ENCODE data around the gene PLPP3. TPM values are rescaled to one million over a fixed set of nuclear protein-coding genes. Genes with fewer than 3 reads are reported as not detected.

PLPP3 gene
- total RNA-seq, 2 donors from 2014 or later = 83.1 to 94.1 TPM

GRCh38 chr1:56511766-56512165, 67.6 kb downstream of the PLPP3 start:
- Histone ChIP-seq H3K9me3 (no peaks in the 10 kb centered on the region), H3K36me3 (peaks cover 49% of the 10 kb centered on the region), H3K4me1 (peaks cover 0 to 91% of the 10 kb centered on the region in 2 donors), H3K27me3 (no peaks in the 10 kb centered on the region), H3K4me3 (no peak overlapping the region), H3K27ac (peak overlapping the region in 1 of 2 donors; percentile 29)
- TF ChIP-seq, protein P1, sequence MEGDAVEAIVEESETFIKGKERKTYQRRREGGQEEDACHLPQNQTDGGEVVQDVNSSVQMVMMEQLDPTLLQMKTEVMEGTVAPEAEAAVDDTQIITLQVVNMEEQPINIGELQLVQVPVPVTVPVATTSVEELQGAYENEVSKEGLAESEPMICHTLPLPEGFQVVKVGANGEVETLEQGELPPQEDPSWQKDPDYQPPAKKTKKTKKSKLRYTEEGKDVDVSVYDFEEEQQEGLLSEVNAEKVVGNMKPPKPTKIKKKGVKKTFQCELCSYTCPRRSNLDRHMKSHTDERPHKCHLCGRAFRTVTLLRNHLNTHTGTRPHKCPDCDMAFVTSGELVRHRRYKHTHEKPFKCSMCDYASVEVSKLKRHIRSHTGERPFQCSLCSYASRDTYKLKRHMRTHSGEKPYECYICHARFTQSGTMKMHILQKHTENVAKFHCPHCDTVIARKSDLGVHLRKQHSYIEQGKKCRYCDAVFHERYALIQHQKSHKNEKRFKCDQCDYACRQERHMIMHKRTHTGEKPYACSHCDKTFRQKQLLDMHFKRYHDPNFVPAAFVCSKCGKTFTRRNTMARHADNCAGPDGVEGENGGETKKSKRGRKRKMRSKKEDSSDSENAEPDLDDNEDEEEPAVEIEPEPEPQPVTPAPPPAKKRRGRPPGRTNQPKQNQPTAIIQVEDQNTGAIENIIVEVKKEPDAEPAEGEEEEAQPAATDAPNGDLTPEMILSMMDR (IDR thresholded peaks at IDR 0.05) = no peak
- no peak for DNase-seq (ENCODE audit: low spot score)

- Histone ChIP-seq H3K27ac (peak overlapping the region in 1 of 2 donors; percentile 15), H3K36me3 (peaks cover 51% of the 10 kb centered on the region), H3K4me1 (peaks cover 0 to 91% of the 10 kb centered on the region in 2 donors), H3K4me3 (no peak overlapping the region), H3K9me3 (no peaks in the 10 kb centered on the region), H3K27me3 (no peaks in the 10 kb centered on the region)
- DNase-seq (ENCODE audit: low spot score) = no peak
- TF ChIP-seq, protein P1 (IDR thresholded peaks at IDR 0.05) = no peak
These were observed 68.0 kb downstream of the PLPP3 start for GRCh38 chr1:56511364-56511763.

DNA sequence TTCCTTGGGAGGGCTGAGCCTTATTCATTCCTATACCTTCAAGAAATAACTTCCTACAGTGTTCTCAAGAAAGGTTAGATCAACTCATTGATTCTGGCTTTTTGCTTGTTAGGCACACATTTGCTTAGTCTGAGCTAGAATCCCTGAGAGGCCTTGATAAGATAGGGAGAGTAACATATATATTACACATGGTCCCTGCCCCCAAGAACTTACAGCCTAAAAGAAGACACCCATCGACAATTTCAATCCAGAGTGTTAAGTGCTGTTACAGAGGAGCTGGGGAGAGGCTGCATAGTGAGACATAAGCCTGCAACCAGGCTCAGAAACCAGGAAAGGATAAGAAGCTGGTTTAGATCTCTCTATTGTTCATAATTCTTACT, 68.7 kb downstream of the PLPP3 start:
- peaks cover 0 to 91% of the 10 kb centered on the region in 2 donors for H3K4me1 ChIP-seq
- H3K9me3 ChIP-seq = no peaks in the 10 kb centered on the region
- H3K27me3 ChIP-seq = no peaks in the 10 kb centered on the region
- DNase-seq (ENCODE audit: low spot score) = no peak
- TF ChIP-seq, protein P1 (IDR thresholded peaks at IDR 0.05) = no peak
- H3K27ac ChIP-seq = peak overlapping the region; percentile 79 to 87
- H3K36me3 ChIP-seq = peaks cover 53% of the 10 kb centered on the region
- no peak overlapping the region for H3K4me3 ChIP-seq

DNA sequence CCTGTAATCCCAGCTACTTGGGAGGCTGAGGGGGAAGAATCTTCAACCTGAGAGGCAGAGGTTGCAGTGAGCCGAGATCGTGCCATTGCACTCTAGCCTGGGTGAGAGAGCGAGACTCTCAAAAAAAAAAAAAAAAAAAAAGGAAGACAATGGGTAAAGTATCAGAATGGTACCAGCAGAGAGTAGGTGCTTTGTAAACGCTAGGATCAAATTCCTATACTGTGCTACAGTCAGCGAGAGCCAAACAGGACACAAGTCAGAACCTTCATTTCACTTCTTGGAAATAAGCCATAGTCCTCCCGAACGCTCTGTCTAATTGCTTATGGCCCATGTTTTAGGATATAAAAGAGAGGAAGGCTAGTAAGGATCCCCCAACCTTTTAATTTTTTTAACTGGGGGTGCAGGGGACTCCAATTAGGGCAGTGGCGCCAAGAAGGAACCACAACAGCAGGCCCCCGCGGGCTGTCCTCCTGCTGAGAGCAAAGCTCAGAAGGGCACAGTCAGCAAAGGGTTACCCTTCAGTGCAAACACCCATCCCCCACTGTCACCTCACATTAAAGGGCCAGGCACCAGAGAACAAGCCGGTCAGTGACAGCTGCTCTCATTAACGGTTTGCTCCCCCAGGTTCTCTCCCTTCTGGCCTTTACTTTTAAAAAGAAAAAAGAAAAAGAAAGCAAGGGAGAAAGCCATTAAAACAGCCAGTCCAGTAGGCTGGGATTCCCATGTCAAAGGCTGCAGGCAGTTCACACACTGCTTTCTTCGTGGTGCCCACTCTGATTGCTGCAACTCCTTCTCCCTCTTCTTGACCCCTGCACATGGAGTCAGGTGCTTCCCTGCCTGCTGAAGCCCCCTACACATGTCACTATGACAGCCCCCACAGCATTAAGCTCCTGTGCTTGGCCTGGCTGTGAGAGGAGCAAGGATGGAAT, 69.4 kb downstream of the PLPP3 start:
- H3K36me3 ChIP-seq = peaks cover 54% of the 10 kb centered on the region
- H3K27ac ChIP-seq = peak overlapping the region; percentile 79 to 87
- H3K27me3 ChIP-seq = no peaks in the 10 kb centered on the region
- TF ChIP-seq, protein P1 (IDR thresholded peaks at IDR 0.05) = no peak
- peaks cover 0 to 91% of the 10 kb centered on the region in 2 donors for H3K4me1 ChIP-seq
- H3K4me3 ChIP-seq = no peak overlapping the region
- H3K9me3 ChIP-seq = no peaks in the 10 kb centered on the region
- peak; percentile 52 for DNase-seq (ENCODE audit: low spot score)

GRCh38 chr1:56508523-56508983, 70.8 kb downstream of the PLPP3 start:
- Histone ChIP-seq H3K9me3 (no peaks in the 10 kb centered on the region), H3K27me3 (no peaks in the 10 kb centered on the region), H3K4me3 (no peak overlapping the region), H3K27ac (peak overlapping the region; percentile 79 to 87), H3K36me3 (peaks cover 62% of the 10 kb centered on the region), H3K4me1 (peaks cover 0 to 86% of the 10 kb centered on the region in 2 donors)
- peak; percentile 88 for DNase-seq (ENCODE audit: low spot score)
- TF ChIP-seq, protein P1 (IDR thresholded peaks at IDR 0.05) = no peak

All from right atrium auricular region (tissue), 2 donors.